ENCODE measurements around the gene PABPN1.

DNA sequence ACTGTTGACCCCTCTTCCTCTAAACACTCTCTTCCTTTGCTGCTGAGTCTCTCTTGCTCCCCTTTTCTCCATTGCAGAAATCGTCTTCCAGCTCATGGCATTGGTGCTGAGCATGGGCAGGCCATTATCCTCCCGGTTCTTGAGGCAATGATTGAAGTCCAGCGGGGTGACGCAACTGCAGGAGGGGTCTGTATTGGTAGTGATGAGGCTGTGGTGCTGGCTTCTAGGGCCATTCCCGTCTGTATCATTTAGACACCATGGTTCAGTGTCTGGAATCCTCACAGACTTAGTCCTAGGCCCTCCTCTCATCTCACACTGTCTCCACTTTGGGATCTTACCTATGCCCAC lies 32.1 kb downstream of the PABPN1 start:
- TF ChIP-seq, protein P1, sequence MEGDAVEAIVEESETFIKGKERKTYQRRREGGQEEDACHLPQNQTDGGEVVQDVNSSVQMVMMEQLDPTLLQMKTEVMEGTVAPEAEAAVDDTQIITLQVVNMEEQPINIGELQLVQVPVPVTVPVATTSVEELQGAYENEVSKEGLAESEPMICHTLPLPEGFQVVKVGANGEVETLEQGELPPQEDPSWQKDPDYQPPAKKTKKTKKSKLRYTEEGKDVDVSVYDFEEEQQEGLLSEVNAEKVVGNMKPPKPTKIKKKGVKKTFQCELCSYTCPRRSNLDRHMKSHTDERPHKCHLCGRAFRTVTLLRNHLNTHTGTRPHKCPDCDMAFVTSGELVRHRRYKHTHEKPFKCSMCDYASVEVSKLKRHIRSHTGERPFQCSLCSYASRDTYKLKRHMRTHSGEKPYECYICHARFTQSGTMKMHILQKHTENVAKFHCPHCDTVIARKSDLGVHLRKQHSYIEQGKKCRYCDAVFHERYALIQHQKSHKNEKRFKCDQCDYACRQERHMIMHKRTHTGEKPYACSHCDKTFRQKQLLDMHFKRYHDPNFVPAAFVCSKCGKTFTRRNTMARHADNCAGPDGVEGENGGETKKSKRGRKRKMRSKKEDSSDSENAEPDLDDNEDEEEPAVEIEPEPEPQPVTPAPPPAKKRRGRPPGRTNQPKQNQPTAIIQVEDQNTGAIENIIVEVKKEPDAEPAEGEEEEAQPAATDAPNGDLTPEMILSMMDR (IDR thresholded peaks at IDR 0.05; ENCODE audit: low read depth, low read length, poor library complexity, severe bottlenecking): no peak
- no peak for TF ChIP-seq EZH2phosphoT487 (IDR thresholded peaks at IDR 0.05; ENCODE audit: borderline replicate concordance, low read length)

All from DOHH2 (cell line).